Dendritic cell treated with granulocyte-macrophage colony-stimulating factor and Interleukin-4, amounts not matched to agents 40 ng/mL and 50 ng/mL, for 4 days (primary cell): ENCODE results near the gene FAM236D.
"Not testable (repeated sequence)": the region's sequence is repeated elsewhere in the genome, so short reads cannot be mapped to it uniquely, and the experiment has no call there.

Experiments used
- H3K27ac Mint-ChIP-seq: one replicate; pipeline ENCODE4 v1.8.0; 2022; ENCODE audit warnings: mild to moderate bottlenecking, mixed read lengths
- H3K27me3 Mint-ChIP-seq: one replicate; pipeline ENCODE4 v1.8.0; 2022; ENCODE audit warnings: mild to moderate bottlenecking, mixed read lengths
- H3K36me3 Mint-ChIP-seq: one replicate; pipeline ENCODE4 v1.8.0; 2022; ENCODE audit warnings: low read depth, mixed read lengths
- H3K4me1 Mint-ChIP-seq: one replicate; pipeline ENCODE4 v1.8.0; 2022; ENCODE audit warnings: low read depth, mixed read lengths
- H3K4me3 Mint-ChIP-seq: one replicate; pipeline ENCODE4 v1.8.0; 2022; ENCODE audit warnings: mild to moderate bottlenecking, moderate library complexity, mixed read lengths
- H3K9me3 Mint-ChIP-seq: one replicate; pipeline ENCODE4 v1.8.0; 2022; ENCODE audit warnings: mixed read lengths
- intact Hi-C: fragments of 100-400 bp; cut with micrococcal nuclease; formaldehyde crosslinking; loops from one replicate; pipeline ENCODE4 v1.15.0; 2022

The FAM236D gene

DNA sequence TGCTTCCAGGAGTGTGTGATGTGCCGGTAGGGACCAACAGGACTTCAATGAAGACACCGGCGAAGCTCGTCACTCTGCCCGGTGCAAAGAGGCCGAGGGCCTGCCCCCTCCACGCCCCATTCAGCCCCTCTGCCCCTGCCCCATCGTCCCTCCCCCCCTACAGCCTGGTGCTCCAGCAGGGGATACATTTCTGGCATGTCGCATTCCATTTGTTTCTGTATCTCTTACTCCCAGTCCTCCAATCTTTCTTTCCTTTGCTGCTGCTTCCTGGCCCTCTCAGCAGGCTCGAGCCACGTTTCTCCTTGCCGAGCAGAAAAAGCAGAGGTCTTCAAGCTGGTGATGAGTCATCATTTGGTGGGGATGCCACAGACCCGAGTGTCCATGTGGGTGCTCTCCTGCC lies at the start of gene FAM236D:
FAM236D (minus strand) TSS at position 101 of the 400 bp plus-strand sequence; CDS start at position 1, 100 bp downstream.
- intact Hi-C loops, H3K27me3 Mint-ChIP-seq, H3K9me3 Mint-ChIP-seq, H3K4me3 Mint-ChIP-seq, H3K27ac Mint-ChIP-seq, H3K4me1 Mint-ChIP-seq, H3K36me3 Mint-ChIP-seq: not testable (repeated sequence)

DNA sequence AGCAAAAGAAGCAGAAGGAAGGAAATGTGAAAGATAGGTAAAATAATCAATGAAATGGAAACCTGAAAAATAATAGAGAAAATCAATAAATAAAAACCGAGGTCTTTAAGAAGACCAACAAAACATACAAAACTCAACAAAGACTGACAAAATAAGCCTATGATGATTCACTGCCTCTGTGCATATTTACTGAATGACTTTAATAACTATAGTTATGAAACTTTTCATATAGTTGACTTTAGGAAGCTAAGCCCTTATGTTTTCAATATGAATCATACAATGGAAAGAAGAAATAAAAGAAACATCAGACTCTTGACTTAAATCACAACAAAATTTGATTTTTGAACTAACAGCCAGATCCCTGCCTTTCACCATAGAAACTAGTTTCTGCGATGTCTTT lies 29.5 kb upstream of the FAM236D start:
- intact Hi-C loops, H3K27me3 Mint-ChIP-seq, H3K4me3 Mint-ChIP-seq, H3K4me1 Mint-ChIP-seq, H3K36me3 Mint-ChIP-seq, H3K9me3 Mint-ChIP-seq, H3K27ac Mint-ChIP-seq: not testable (repeated sequence)

DNA sequence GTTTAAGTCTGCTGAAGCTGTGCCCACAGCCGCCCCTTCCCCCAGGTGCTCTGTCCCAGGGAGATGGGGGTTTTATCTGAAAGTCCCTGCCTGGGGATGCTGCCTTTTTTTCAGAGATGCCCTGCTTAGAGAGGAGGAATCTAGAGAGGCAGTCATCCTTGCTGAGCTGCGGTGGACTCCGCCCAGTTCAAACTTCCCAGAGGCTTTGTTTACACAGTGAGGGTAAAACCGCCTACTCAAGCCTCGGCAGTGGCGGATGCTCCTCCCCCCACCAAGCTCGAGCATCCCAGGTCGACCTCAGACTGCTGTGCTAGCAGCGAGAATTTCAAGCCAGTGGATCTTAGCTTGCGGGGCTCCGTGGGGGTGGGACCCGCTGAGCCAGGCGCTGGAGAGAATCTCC lies 22.7 kb upstream of the FAM236D start:
- H3K36me3 Mint-ChIP-seq, H3K9me3 Mint-ChIP-seq, H3K27ac Mint-ChIP-seq, H3K27me3 Mint-ChIP-seq, intact Hi-C loops, H3K4me3 Mint-ChIP-seq, H3K4me1 Mint-ChIP-seq: not testable (repeated sequence)

DNA sequence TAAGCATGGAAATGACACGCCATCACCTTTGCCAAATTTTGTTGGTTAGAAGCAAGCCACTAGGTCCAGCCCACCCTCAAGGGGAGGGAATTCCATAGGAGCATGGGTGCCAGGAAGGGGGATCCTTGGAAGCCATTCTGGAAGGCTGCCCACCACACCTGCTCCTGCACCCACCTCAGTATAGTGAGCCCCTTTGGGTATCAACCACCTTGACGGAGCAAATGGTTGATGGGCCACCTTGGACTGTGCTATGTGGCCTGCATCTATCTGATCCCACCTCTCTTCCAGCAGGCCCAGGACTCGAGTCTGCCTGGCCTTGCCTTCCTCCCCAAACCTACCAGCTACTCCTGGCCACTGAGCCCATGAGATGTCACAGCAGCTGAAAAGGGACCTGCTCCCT lies 17.6 kb downstream of the FAM236D start:
- intact Hi-C loops, H3K9me3 Mint-ChIP-seq, H3K4me1 Mint-ChIP-seq: not testable (repeated sequence)

GRCh38 chrX:72788142-72788541 lies 19.9 kb downstream of the FAM236D start:
- H3K27ac Mint-ChIP-seq, H3K4me1 Mint-ChIP-seq, H3K27me3 Mint-ChIP-seq, H3K36me3 Mint-ChIP-seq, H3K9me3 Mint-ChIP-seq, intact Hi-C loops, H3K4me3 Mint-ChIP-seq: not testable (repeated sequence)

More for the DNA sequence above, 17.6 kb downstream of the FAM236D start:
- H3K27ac Mint-ChIP-seq, H3K36me3 Mint-ChIP-seq, H3K4me3 Mint-ChIP-seq, H3K27me3 Mint-ChIP-seq: not testable (repeated sequence)

GRCh38 chrX:72783964-72784363 lies 24.0 kb downstream of the FAM236D start:
- H3K36me3 Mint-ChIP-seq, H3K27ac Mint-ChIP-seq, intact Hi-C loops, H3K4me1 Mint-ChIP-seq, H3K4me3 Mint-ChIP-seq, H3K9me3 Mint-ChIP-seq, H3K27me3 Mint-ChIP-seq: not testable (repeated sequence)

DNA sequence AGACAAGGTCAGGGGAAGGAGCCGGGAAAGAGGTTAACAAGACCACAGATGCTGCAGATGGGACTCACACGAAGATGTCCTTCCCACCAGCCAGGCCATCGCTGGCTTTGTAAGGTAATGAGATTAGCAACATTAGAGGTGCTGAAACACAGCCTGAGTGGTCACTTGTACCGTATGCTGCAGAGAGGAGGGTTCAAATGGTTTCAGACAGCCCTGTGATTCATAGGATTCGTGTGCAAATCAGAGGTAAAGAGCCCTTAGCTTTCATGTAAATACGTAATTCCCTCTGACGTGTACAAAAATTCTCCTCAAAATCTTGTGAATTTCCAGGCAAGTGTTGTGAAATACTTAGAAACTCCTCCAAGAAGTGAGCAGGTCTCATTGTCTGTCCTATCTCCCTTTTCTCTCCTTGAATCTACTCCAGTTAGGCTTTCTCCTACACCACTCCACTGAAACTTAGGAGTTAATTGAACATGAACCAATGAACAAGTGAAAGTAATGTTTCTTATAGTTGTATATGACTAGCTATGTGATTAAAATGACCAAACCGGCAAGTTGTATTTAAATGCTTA lies 24.6 kb downstream of the FAM236D start:
- H3K4me1 Mint-ChIP-seq, intact Hi-C loops, H3K9me3 Mint-ChIP-seq, H3K4me3 Mint-ChIP-seq, H3K27me3 Mint-ChIP-seq, H3K36me3 Mint-ChIP-seq, H3K27ac Mint-ChIP-seq: not testable (repeated sequence)

DNA sequence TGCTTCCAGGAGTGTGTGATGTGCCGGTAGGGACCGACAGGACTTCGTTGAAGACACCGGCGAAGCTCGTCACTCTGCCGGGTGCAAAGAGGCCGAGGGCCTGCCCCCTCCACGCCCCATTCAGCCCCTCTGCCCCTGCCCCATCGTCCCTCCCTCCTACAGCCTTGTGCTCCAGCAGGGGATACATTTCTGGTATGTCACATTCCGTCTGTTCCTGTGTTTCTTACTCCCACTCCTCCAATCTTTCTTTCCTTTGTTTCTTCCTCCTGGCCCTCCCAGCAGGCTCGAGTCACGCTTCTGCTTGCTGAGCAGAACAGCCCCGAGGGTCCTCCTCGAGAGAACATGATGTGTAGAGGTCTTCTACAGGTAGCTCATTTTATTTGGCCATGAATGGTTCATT lies 25.4 kb downstream of the FAM236D start, which contains the start of gene FAM236B:
FAM236B (minus strand) TSS at position 101 of the 400 bp plus-strand sequence; CDS start at position 1, 100 bp downstream.
- H3K9me3 Mint-ChIP-seq, H3K27me3 Mint-ChIP-seq, H3K4me1 Mint-ChIP-seq, H3K27ac Mint-ChIP-seq, intact Hi-C loops, H3K4me3 Mint-ChIP-seq, H3K36me3 Mint-ChIP-seq: not testable (repeated sequence)

- H3K36me3 Mint-ChIP-seq, H3K9me3 Mint-ChIP-seq, H3K4me3 Mint-ChIP-seq, intact Hi-C loops, H3K27ac Mint-ChIP-seq, H3K4me1 Mint-ChIP-seq, H3K27me3 Mint-ChIP-seq: not testable (repeated sequence)
These were observed 29.9 kb downstream of the FAM236D start for GRCh38 chrX:72778146-72778545.

GRCh38 chrX:72777467-72777790 lies 30.6 kb downstream of the FAM236D start:
- H3K27me3 Mint-ChIP-seq, H3K4me3 Mint-ChIP-seq, H3K36me3 Mint-ChIP-seq, H3K27ac Mint-ChIP-seq, intact Hi-C loops, H3K9me3 Mint-ChIP-seq, H3K4me1 Mint-ChIP-seq: not testable (repeated sequence)

- H3K36me3 Mint-ChIP-seq, H3K27ac Mint-ChIP-seq, H3K27me3 Mint-ChIP-seq, H3K4me3 Mint-ChIP-seq, H3K4me1 Mint-ChIP-seq, intact Hi-C loops, H3K9me3 Mint-ChIP-seq: not testable (repeated sequence)
These were observed 31.1 kb downstream of the FAM236D start, which contains the start of gene DMRTC1B for GRCh38 chrX:72776653-72777466. Gene DMRTC1B (plus strand): TSS chrX:72776890. CDS start chrX:72845136, 68,246 bp downstream.

DNA sequence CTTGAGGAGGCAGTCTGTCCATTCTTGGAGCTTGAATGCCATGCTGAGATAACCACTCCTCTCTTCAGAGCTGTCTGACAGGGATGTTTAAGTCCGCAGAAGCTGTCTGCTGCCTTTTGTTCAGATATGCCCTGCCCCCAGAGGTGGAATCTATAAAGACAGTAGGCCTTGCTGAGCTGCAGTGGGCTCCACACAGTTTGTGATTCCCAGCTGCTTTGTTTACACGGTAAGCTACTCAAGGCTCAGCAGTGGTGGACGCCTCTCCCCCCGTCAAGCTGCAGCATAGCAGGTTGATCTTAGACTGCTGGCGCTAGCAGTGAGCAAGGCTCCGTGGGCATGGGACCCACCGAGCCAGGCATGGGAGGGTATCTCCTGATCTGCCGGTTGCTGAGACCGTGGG lies 47.6 kb downstream of the FAM236D start:
- H3K36me3 Mint-ChIP-seq, H3K27ac Mint-ChIP-seq, H3K4me3 Mint-ChIP-seq, H3K27me3 Mint-ChIP-seq, intact Hi-C loops, H3K9me3 Mint-ChIP-seq, H3K4me1 Mint-ChIP-seq: not testable (repeated sequence)
